GM23338 (cell line): ENCODE data around the gene TPST2. TPM values are rescaled to one million over a fixed set of nuclear protein-coding genes. Genes with fewer than 3 reads are reported as not detected.

Source experiments
- ATAC-seq: fragments of 200-7000 bp; cut with Tn5 transposase; 3 replicates; pipeline ENCODE4 v1.9.1; 2020
- DNase-seq: peaks from one replicate; pipeline ENCODE4 v3.0.0-alpha.2; 2015; ENCODE audit warnings: low spot score
- H2AFZ ChIP-seq: fragments of 200-600 bp; sonication (generic); 2 replicates; pipeline ENCODE4 v1.8.0; 2016; ENCODE audit warnings: antibody characterized with exemption, mild to moderate bottlenecking, moderate library complexity
- H3F3A ChIP-seq: fragments of 200-600 bp; sonication (generic); replicated peaks from 2 replicates; pipeline ENCODE4 v1.8.0; 2017; ENCODE audit warnings: antibody characterized with exemption, mixed run types, low read depth
- H3K27ac ChIP-seq: fragments of 200-600 bp; sonication (generic); 2 replicates; pipeline ENCODE4 v1.6.1; 2016; ENCODE audit warnings: low read depth
- H3K27me3 ChIP-seq: fragments of 200-600 bp; sonication (generic); 2 replicates; pipeline ENCODE4 v1.8.0; 2016; ENCODE audit warnings: mild to moderate bottlenecking, mixed run types, moderate library complexity; ENCODE audit not compliant: insufficient read depth
- H3K36me3 ChIP-seq: fragments of 200-600 bp; sonication (generic); 2 replicates; pipeline ENCODE4 v1.8.0; 2016; ENCODE audit warnings: mild to moderate bottlenecking; ENCODE audit not compliant: insufficient read depth
- H3K4me1 ChIP-seq: fragments of 200-600 bp; sonication (generic); 2 replicates; pipeline ENCODE4 v1.8.0; 2016; ENCODE audit warnings: mild to moderate bottlenecking, moderate library complexity; ENCODE audit not compliant: insufficient read depth
- H3K4me2 ChIP-seq: fragments of 200-600 bp; sonication (generic); 2 replicates; pipeline ENCODE4 v1.7.1; 2017; ENCODE audit warnings: mixed run types
- H3K4me3 ChIP-seq: fragments of 200-600 bp; sonication (generic); 2 replicates; pipeline ENCODE4 v1.6.1; 2016; ENCODE audit warnings: mixed run types
- H3K79me2 ChIP-seq: fragments of 200-600 bp; sonication (generic); replicated peaks from 2 replicates; pipeline ENCODE4 v1.8.0; 2017; ENCODE audit warnings: mild to moderate bottlenecking; ENCODE audit not compliant: insufficient read depth
- H3K9me2 ChIP-seq: fragments of 200-600 bp; sonication (generic); 2 replicates; pipeline ENCODE4 v1.8.0; 2017; ENCODE audit not compliant: insufficient read depth
- H4K20me1 ChIP-seq: fragments of 200-600 bp; sonication (generic); replicated peaks from 2 replicates; pipeline ENCODE4 v1.8.0; 2017; ENCODE audit warnings: mild to moderate bottlenecking; ENCODE audit not compliant: insufficient read depth
- H3K27ac Mint-ChIP-seq: 2 replicates; pipeline ENCODE4 v1.8.0; 2020; ENCODE audit warnings: inconsistent platforms, mild to moderate bottlenecking, moderate library complexity, mixed read lengths
- H3K27me3 Mint-ChIP-seq: 3 replicates; pipeline ENCODE4 v1.8.0; 2022; ENCODE audit warnings: low read depth, mild to moderate bottlenecking, moderate library complexity, mixed read lengths, inconsistent platforms; ENCODE audit not compliant: insufficient read depth, poor library complexity
- H3K36me3 Mint-ChIP-seq: 3 replicates; pipeline ENCODE4 v1.8.0; 2021; ENCODE audit warnings: low read depth, mild to moderate bottlenecking, inconsistent platforms, moderate library complexity, mixed read lengths
- H3K4me1 Mint-ChIP-seq: 3 replicates; pipeline ENCODE4 v1.8.0; 2020; ENCODE audit warnings: mild to moderate bottlenecking, inconsistent platforms, mixed read lengths
- H3K4me3 Mint-ChIP-seq: 3 replicates; pipeline ENCODE4 v1.8.0; 2021; ENCODE audit warnings: moderate library complexity, mild to moderate bottlenecking, inconsistent platforms, mixed read lengths
- H3K9me3 Mint-ChIP-seq: 3 replicates; pipeline ENCODE4 v1.8.0; 2020; ENCODE audit warnings: moderate library complexity, mild to moderate bottlenecking, inconsistent platforms, mixed read lengths
- CREB1 ChIP-seq: fragments of 250-450 bp; sonication (Bioruptor Pico); IDR thresholded peaks from 2 replicates; pipeline ENCODE4 v1.5.0; 2020; ENCODE audit warnings: low read depth, mild to moderate bottlenecking, moderate library complexity
- CTCF ChIP-seq, 2 experiments: fragments of 200-600 bp in 1 of 2; sonication (generic) in 1 of 2; conservative IDR thresholded peaks; 2 replicates each; pipeline versions ENCODE4 v1.5.1 to v1.6.1; 2016 to 2017; ENCODE audit warnings: antibody characterized with exemption in 2 of 2, low read depth in 2 of 2, mild to moderate bottlenecking in 2 of 2, moderate library complexity in 1 of 2
- ETS1 ChIP-seq: IDR thresholded peaks from 2 replicates; pipeline ENCODE4 v1.6.1; 2016; ENCODE audit warnings: antibody characterized with exemption
- EZH2phosphoT487 ChIP-seq: fragments of 200-600 bp; sonication (generic); IDR thresholded peaks from one replicate; pipeline ENCODE4 v1.8.1; 2018; ENCODE audit warnings: antibody characterized with exemption; ENCODE audit not compliant: unreplicated experiment
- JUNB ChIP-seq: IDR thresholded peaks from one replicate; pipeline ENCODE4 v1.6.1; 2016; ENCODE audit warnings: antibody characterized with exemption; ENCODE audit not compliant: unreplicated experiment
- REST ChIP-seq: IDR thresholded peaks from one replicate; pipeline ENCODE4 v1.6.1; 2018; ENCODE audit warnings: antibody characterized with exemption; ENCODE audit not compliant: unreplicated experiment
- STAT1 ChIP-seq: IDR thresholded peaks from one replicate; pipeline ENCODE4 v1.6.1; 2016; ENCODE audit warnings: antibody characterized with exemption; ENCODE audit not compliant: unreplicated experiment
- ZNF114 ChIP-seq: fragments of 250-450 bp; sonication (Bioruptor Pico); IDR thresholded peaks from 2 replicates; pipeline ENCODE4 v1.5.0; 2020; ENCODE audit warnings: mild to moderate bottlenecking, moderate library complexity
- ZNF331 ChIP-seq: fragments of 250-450 bp; sonication (Bioruptor Pico); IDR thresholded peaks from 2 replicates; pipeline ENCODE4 v1.5.0; 2020; ENCODE audit warnings: low read depth, mild to moderate bottlenecking, moderate library complexity
- polyA plus RNA-seq: library from polyadenylated mRNA; unstranded; fragments of >200 nt; fragmentation: Nextera tagmentation; extraction: Ambion mirVana; gene quantifications from 2 replicates; pipeline ENCODE4 v1.2.1, GENCODE V29; 2016
- total RNA-seq: library from RNA; depleted of rRNA; stranded (reverse); fragments of >200 nt; shearing (Covaris generic); gene quantifications from 2 replicates; pipeline ENCODE4 v1.2.3, GENCODE V29; 2014

TPST2 gene
- total and polyA plus RNA-seq, 2 experiments from 2014 or later = 37.9 to 127 TPM

- Histone ChIP-seq H3K4me3 (no peak overlapping the region), H4K20me1 (no peaks in the 10 kb centered on the region), H3K36me3 (no peaks in the 10 kb centered on the region), H3F3A (no peaks in the 10 kb centered on the region), H3K27ac (no peak overlapping the region), H3K4me2 (no peak overlapping the region), H3K27me3 (no peaks in the 10 kb centered on the region), H2AFZ (no peak overlapping the region), H3K9me2 (no peaks in the 10 kb centered on the region), H3K79me2 (no peaks in the 10 kb centered on the region), H3K4me1 (peaks cover 30% of the 10 kb centered on the region)
- H3K4me1 Mint-ChIP-seq = peaks cover 30% of the 10 kb centered on the region
- H3K36me3 Mint-ChIP-seq = no peaks in the 10 kb centered on the region
- no peak overlapping the region for H3K27ac Mint-ChIP-seq
- no peak for DNase-seq
- no peaks in the 10 kb centered on the region for H3K9me3 Mint-ChIP-seq
- no peak overlapping the region for H3K4me3 Mint-ChIP-seq
- TF ChIP-seq ZNF331 (CRISPR knock-in tag) (no peak), REST (no peak), JUNB (no peak)
- ATAC-seq = no peak
- H3K27me3 Mint-ChIP-seq = peaks cover 17% of the 10 kb centered on the region
Observed at GRCh38 chr22:26636296-26636695, 46.4 kb upstream of the TPST2 start.

- Histone ChIP-seq H4K20me1 (no peaks in the 10 kb centered on the region), H2AFZ (no peak overlapping the region), H3K4me2 (no peak overlapping the region), H3F3A (0 out of 2 replicates have a peak, but pooled peaks cover 3% of the 10 kb centered on the region), H3K36me3 (no peaks in the 10 kb centered on the region), H3K27ac (no peak overlapping the region), H3K4me1 (peaks cover 18% of the 10 kb centered on the region; the same call in 1 of the 2 replicates), H3K9me2 (no peaks in the 10 kb centered on the region), H3K4me3 (no peak overlapping the region), H3K79me2 (no peaks in the 10 kb centered on the region), H3K27me3 (no peaks in the 10 kb centered on the region)
- DNase-seq (no peak), ATAC-seq (no peak)
- Mint-ChIP-seq H3K4me3 (no peak overlapping the region), H3K9me3 (no peaks in the 10 kb centered on the region; the same call in 2 of the 3 replicates), H3K4me1 (peaks cover 19% of the 10 kb centered on the region), H3K27ac (no peak overlapping the region), H3K27me3 (peaks cover 15% of the 10 kb centered on the region), H3K36me3 (0 out of 3 replicates have a peak, but pooled peaks cover 3% of the 10 kb centered on the region)
- TF ChIP-seq REST = no peak
- TF ChIP-seq EZH2phosphoT487 = no peak
- TF ChIP-seq ETS1 = no peak
- TF ChIP-seq JUNB = no peak
- no peak for TF ChIP-seq CTCF (conservative IDR thresholded peaks at IDR 0.05; ENCODE audit: low read depth in 2 of 2)
- TF ChIP-seq CREB1 (CRISPR knock-in tag) = no peak
- no peak for TF ChIP-seq ZNF114 (CRISPR knock-in tag)
- no peak for TF ChIP-seq STAT1
Observed at GRCh38 chr22:26635117-26635516, 45.2 kb upstream of the TPST2 start.
